HG03103 (cell line): Measurements from ENCODE around the gene PPP1R16B.

Source experiments
- ATAC-seq: cut with Tn5 transposase; IDR thresholded peaks from one replicate; pipeline ENCODE4 v1.9.1; 2021; ENCODE audit warnings: low read depth; ENCODE audit not compliant: unreplicated experiment

The PPP1R16B gene

DNA sequence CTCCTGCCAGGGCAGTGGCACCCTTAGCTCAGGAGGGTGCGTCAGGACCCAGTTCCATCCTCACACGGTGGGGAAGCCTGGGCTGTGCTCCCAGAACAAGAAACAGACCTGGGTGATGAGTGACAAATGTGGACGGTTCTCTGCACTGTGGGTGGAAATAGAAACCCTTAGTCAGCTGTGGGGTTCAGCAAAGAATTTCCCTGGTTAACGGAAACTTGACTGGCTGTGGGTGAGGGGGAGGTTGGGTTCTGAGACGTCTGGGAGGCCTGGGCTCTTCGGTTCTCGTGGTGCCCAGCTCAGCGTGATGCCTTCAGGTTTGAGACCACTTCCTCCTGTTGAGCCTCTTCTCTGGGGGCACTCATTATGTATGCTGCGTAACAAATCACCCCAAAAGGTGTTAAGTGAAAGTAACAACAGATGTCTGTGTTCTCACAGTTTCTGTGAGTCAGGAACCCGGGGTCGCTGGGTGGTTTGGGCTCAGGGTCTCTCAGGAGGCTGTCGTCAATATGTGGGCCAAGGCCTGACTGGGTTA is 67.6 kb downstream of the PPP1R16B start:
- peak; percentile 40 for ATAC-seq

DNA sequence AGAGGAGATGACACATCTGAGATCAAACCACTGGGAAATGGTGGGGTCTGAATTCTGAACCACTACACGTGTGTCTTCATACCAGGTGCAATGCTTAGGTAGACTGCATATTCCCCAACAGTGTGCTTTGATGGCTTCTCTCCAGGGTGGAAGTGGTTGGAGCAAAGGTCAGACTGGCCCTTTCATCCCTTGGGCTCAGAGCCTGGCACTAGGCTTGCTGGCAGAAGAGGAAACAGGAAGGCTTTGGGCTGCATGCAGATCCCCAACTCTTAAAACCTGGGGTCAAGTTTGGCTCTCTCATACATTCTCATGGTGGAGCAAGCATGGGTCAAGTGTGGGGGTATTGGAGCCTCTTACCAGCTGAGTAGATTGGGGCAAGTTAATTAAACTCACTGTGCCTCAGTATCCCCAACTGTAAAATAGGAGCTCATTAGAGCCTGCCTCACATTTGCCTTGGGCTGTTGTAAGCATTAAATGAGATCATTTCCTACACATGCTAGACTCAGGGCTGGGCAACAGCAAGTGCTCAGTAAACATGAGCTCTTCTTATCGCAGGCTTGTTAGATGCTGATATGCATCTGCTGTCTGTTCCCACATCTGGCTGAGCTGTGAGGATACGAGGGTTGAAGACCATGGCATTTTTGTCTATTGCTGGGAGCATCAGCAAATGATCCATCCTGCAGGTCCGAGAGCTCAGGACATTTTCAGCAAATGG is 69.1 kb downstream of the PPP1R16B start:
- no peak for ATAC-seq

DNA sequence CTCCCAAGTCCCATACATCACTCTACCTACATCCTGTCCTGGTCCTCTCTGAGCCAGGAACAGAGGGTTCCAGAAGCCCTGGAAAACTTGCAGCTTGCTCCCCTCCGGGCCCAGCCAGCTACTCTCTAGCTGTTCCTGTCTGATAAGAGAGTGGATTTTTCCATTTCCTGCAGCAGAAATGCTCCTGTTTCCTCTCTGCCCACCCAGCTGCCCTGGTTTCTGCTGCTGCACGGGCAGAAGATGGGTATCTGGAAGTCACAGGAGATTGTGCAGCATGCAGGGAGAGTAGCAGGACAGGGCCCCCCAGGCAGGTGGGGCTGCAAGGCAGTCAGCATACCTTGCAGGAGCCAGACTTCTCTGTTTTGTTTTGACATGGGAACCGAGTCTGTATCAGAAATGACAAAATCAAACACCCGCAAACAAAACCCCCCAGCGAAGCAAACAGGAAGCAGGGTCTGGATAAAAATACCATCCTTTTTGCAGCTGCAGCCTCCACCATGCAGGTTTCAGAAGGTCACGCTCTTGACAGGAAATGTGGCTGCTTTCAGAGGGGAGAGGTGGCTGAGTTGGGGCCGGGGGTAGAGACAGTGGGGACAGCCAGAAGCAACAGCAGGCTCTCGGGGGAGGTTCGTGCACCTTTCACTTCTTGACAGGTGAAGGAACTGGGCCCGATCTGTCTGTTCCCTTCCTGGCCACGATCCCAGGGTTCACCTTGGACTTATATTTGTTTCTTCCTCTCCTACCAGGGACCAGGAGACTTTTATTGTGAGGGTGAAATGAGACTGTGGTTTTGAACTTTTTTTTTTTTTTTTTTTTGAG is 69.9 kb downstream of the PPP1R16B start:
- ATAC-seq: peak; percentile 64

DNA sequence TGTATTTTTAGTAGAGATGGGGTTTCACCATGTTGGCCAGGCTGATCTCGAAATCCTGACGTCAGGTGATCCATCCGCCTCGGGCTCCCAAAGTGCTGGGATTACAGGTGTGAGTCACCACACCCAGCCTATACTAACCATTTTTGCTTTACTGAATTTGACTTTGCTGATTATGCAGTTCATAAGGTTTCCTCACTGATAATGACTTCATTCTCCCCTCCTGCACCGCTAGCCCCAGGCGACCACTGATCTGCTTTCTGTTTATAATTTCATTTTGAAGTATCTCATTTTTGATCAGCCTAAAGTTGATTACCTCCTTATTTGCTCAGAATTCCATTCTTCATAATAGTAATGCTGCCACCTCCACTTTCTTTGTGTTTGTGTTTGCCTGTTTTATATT is 72.0 kb downstream of the PPP1R16B start:
- ATAC-seq: no peak

DNA sequence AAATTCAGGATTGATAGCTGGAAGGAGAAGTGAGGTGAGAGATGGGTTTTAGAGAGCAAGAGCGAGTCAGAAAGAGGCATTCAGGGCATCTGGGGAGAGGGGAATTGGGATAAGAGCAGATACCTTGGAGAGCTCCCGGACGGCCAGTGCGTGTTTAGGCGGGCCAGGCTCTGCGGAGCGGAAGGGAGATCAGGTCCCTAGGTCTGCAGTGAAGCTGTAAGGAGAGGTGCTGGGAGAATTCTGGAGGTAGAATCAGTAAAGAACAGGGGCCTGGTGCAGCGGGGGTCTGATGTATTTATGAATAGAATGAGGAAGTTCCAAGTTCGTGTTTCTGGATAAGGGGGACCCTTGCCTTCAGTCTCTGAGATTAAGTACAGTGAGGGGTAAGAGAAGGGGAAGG is 73.4 kb downstream of the PPP1R16B start:
- ATAC-seq: no peak

DNA sequence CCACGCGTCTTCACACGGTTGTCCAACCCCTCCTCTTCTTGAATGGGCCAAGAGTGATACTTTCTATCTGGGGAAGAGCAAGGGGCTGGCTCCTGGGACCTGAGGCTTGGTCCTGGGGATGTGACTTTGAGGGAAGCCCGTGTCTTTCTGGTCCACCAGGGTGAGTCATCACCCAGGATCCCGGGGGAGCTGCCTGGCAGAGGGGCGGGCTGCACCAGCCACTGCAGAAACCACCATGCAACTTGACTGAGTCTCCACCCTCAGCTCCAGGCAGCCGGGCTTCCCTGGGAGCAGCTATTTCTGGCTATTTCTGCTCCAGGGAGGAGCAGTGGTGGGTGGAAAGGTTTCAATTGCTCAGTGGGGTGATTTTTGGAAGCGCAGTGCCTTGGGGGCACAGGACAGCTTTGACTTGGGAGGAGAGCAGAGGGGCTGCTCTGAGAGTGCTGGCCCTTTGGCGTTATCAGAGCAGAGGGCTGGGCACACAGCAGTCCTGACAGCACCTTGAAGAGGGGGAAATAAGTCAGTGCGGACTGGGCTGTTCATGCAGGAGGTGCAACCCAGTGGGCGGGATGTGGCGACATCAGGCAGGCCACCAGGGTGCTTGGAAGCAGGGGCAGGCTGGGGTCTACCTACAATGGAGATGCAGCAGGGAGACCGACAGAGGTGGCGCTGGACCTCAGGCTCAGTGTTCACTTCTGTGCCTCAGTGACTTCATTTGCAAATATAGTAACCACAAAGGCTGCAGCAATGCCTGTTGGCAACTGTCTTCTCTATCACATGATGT is 75.6 kb downstream of the PPP1R16B start:
- ATAC-seq: no peak

DNA sequence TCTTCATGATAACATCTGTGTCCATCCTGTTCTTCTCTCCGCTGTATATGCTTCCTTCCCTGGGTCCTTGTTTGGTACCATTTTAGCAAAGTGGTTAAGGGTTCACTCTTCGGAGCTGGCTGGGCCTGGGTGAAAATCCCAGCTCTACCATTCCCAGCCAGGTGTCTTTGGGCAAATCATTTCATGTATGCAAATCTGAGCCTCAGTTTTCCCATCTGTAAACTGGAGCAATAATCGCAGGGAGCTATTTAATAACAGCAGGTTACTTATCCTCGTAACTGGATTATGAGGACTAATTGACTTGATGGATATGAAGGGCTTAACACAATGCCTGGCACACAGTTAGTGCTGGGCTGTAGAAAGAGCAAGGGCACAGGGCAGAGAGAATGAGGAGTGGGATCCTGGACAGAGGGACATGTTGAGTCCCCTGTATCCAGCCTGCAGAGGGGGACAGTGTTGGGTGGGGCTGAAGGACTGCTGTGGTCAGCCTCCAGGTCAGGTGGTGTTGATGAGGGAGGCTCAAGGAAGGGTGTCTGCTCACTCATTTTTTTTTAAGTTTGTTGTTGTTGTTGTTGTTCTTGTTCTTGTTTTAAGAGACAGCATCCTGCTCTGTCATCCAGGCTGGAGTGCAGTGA is 76.4 kb downstream of the PPP1R16B start:
- no peak for ATAC-seq

DNA sequence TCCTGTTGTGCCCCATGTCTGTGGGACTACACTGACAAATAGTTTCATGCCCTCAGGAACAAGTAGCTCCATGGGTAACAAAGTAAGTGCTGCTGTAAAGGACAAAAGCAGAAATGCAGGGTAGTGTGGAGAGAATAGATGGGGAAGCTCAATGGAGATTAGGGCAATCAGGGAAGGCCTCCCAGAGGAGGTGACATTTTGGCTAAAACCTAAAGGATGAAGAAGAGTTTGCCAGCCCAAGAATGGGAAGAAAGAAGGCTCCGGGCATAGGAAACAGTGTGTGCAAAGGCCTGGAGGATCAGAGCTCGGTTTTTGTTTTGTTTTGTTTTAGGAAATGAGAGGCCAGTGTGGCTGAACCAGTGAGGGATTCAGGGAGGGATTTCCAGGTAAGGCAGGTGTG is 77.1 kb downstream of the PPP1R16B start:
- no peak for ATAC-seq

DNA sequence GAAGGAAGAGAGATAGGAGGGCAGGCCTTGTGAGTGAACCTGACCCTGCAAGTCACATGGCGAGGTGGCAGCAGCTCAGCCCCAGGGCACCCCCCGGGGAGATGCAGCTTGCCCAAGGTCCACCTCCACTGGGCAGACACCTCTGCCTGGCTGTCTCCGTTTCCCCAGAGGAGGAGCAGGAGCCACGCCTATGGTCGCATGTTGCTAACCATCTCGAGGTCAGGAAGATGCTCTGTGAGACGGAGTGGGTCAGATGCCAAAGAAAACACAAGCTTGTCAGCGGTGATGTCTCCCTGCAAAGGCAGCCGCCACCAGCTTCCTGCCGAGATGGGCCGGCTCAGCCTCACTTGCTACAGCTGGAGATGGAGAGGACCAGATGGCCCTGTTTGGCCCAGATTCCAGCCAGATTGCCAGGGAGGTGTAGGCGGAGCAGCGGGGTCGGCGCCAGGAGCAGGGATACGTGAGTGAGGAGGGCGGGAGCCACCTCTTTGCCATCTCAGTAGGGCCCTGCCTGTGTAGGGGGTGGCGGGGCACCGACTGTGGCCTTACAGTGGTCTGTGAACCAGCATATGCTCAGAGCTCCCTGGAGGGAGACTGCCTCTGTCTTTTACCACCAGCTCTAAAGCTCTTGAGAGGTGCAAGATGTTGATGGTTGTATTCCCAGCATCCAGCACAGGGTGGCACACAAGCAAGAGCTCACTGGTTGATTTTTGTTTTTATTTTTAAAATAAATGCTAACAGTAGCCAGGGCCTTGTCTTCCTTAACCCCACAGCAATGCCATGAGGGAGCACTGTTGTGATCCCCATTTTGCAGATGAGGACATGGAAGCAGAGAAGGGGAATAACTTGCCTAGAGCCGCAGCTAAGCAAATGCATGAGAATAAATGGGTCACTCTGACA is 77.8 kb downstream of the PPP1R16B start:
- ATAC-seq: no peak

DNA sequence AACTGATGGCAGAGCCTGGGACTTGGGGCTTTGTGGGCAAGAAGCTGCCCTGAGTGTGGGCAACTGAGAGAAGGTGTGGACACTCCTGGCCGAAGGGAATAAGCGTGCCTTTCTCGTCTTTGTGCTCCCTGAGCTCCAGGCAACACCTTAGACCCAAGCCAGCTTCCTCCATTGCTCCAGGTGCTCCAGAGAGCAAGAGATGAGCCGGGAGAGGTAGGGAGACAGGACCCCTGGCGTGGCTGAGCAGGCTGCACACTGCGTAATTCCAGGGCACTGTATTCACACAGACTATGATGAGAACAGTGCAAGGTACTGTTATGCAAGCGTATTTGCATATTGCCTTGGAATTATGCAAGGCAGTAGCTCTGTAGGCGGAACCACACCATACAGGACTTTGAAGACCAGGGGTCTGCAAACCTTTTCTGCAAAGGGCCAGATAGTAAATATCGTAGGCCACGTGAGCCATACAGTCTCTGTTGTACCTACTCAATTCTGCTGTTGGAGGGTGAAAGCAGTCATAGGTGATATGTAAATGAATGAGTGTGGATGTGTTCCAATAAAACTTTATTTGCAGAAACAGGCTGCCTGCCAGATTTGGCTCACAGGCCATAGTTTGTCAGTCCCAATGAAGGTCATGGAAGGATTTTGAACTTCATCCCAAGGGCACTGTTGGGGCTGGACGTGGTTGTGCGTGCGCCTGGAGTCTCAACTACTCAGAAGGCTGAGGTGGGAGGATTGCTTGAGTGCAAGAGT is 78.7 kb downstream of the PPP1R16B start:
- no peak for ATAC-seq

DNA sequence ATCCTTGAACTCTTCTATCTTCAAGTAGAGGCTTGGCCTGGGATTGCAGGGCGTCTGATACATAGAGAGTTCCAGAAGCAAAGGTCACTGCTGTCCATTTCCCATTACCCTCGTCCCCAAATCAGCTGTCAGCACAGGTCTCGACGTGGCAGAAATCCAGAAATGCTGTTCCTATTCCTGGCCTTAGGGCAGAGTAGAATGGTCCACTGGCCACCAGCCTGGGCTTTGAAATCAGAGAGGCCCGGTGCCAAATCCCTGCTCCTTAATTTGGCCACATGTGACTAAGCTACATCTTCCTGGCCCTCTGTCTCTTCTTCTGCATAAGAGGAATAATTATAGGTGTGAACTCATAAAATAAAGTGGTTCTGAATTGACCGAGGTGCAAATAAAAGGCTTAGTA is 79.9 kb downstream of the PPP1R16B start:
- no peak for ATAC-seq

DNA sequence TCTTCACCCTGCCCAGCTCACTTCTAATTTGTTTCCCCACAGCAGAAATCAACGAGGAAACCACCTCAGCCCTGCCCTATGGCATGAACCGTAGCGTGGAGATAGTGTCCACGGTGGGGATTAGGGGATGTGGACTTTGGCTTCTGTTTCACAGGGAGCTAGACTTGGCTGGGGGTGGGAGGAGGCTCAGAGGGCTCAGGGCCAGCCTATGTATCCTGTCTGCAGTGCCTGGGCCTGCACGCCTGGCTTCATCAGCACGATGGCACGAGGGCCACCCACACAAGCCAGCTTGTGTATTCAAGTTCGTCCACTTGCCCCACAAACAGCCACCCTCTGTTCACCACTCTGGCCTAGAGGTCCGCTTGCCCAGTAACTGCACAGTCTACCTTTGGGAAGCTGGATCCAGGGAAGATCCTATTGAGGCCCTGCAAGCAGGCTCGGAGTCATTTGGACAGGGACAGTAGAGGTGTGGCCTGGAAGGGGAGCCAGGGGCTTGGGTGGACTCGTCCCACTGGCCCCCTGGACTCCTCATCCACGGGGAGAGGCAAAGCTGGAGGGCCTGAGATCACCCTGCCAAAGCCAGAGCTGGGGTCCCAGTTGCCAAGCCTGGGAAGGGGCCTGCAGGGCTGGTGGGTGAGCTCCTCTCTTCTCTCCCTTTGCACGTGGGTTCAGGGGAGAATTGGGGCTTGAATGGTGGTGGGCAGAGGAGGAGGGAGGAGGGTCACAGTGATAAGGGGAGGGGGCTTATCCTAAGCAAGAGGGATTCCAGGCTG is 82.7 kb downstream of the PPP1R16B start:
- no peak for ATAC-seq

DNA sequence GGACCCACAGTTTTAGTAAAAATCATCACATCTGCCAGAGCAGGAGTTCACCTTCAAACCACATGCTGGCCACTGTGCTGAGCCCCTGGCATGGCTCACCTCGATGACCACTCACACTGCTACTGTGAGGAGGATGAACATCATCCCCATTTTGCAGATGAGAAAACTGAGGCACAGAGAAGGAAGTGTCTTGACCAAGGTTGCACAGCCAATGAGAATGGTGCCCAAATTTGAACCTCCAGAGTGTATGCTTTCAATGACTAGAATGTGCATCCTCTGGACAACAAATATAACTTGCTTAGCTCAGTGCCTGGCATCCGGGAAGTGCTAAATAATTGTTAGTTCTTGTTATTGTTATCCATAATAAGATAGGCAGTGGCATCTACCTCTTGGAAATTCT is 83.6 kb downstream of the PPP1R16B start:
- ATAC-seq: no peak

DNA sequence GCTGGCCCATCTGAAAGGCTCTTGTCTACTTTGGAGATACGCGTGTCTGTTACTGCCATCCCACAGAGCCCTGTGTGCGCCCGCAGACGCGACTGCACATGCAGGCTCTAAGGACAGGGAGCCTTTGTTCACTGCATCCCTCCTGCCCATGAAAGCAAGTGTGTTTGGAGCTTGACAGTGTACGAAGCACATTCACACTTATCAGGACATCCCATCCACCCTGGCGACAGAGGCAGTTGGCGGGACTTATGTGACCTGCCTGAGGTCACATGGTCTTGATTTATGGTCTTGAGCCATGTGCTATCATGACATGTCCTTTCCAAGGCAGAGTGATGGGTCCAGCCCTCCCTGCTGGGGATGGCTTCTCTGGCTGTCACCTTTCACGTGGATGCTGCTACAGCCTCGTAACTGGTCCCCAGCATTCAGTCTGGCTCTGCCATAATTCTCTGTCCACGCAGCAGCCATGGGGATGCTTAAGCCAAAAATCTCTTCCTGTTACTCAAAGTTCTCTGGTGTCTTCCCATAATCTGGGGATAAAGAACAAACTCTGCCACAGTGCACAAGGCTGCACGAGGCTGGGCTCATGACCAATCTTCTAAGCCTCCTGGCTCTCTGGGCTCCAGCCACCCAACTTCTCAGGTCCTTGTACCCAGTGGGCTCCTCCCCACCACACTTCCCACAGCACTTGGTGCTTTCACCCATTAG is 84.4 kb downstream of the PPP1R16B start:
- no peak for ATAC-seq

DNA sequence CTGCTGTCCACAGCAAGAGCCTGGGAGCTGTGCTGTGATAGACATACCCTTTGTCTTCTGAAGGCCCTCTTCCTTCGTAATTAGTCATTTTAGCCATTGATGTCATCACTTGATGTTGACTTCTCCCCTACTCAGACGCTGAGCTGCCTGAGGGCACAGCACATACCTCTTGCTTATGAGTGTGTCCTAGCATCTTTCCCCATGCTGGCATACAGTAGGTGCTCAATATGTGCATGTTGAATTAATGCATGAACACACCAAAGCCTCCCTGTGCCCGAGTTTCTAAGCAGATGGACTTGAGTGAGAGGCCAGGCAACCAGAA is 85.0 kb downstream of the PPP1R16B start:
- ATAC-seq: no peak

DNA sequence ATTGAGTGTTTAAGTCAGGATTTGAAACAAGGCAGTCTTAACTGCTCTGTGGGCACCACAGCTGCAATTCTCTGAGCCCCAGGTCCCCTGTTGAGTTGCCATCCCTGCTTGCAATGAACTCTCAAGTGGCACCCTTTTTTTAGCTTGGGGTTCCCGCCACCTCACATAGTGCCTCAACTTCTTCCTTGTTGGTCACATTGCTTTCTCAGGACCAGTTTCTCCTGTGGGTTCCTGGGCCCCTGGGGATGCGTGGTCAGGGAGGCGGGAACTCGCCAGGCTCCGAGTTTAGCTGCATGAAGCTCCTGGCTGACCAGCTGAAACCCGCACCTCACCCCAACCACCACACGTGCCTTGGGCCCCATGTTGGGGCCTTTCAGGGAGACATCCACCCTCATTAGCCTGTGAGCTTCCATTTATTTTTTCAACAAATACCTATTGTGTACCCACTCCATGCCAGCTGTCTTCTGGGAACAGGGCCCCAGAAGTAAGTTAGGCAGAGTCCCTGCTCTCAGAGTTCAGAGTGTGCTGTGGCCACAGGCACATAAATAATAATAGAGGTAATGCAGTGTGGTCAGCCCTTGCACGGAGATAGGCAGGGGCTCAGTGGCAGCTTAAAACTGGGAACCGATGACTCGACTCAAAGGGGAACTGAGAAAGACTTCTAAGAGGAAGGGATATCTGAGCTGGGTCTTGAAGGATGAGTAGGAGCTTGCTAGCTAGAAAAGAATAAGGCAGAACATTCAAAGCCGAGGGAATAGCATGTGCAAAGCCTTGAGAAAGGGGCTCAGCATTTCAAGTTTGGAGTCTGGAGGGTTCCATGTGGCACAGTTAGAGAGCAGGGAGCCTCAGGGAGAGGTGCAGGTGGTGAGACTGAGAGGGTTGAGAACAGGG is 86.8 kb downstream of the PPP1R16B start:
- peak; percentile 66 for ATAC-seq
